CD4-positive, alpha-beta T cell treated with Interleukin-6 at 100 ng/mL for 8 hours (primary cell): ENCODE results near the gene MAML3.

ENCODE experiments used
- DNase-seq: peaks from one replicate; pipeline ENCODE4 v3.0.0-alpha.2; 2020; ENCODE audit warnings: mixed read lengths, low spot score

Gene MAML3

GRCh38 chr4:139808808-139809756 is 344.9 kb downstream of the MAML3 start:
- DNase-seq, result no peak

GRCh38 chr4:139808381-139808807 is 345.6 kb downstream of the MAML3 start:
- no peak for DNase-seq

- no peak for DNase-seq
These were observed 346.5 kb downstream of the MAML3 start for GRCh38 chr4:139807483-139807882.

- DNase-seq, result no peak
These were observed 347.1 kb downstream of the MAML3 start for GRCh38 chr4:139806929-139807328.

- no peak for DNase-seq
These were observed 351.1 kb downstream of the MAML3 start for GRCh38 chr4:139802931-139803330.

- no peak for DNase-seq
These were observed 351.5 kb downstream of the MAML3 start for GRCh38 chr4:139802488-139802887.

- DNase-seq, result no peak
These were observed 352.1 kb downstream of the MAML3 start for GRCh38 chr4:139801895-139802294.

- no peak for DNase-seq
These were observed 353.9 kb downstream of the MAML3 start for GRCh38 chr4:139800082-139800481.

- DNase-seq, result no peak
These were observed 354.4 kb downstream of the MAML3 start for GRCh38 chr4:139799615-139800014.

GRCh38 chr4:139798456-139798855 is 355.5 kb downstream of the MAML3 start:
- DNase-seq, result no peak

- DNase-seq, result no peak
These were observed 356.7 kb downstream of the MAML3 start for GRCh38 chr4:139797287-139797686.

- no peak for DNase-seq
These were observed 358.3 kb downstream of the MAML3 start for GRCh38 chr4:139795527-139796314.

GRCh38 chr4:139794158-139794954 is 359.6 kb downstream of the MAML3 start:
- DNase-seq, result no peak

GRCh38 chr4:139791681-139792080 is 362.3 kb downstream of the MAML3 start:
- DNase-seq, result no peak

- no peak for DNase-seq
These were observed 363.7 kb downstream of the MAML3 start for GRCh38 chr4:139790291-139790690.

- DNase-seq, result no peak
These were observed 364.8 kb downstream of the MAML3 start for GRCh38 chr4:139789096-139789654.

GRCh38 chr4:139786494-139787354 is 367.3 kb downstream of the MAML3 start:
- no peak for DNase-seq

GRCh38 chr4:139785356-139785755 is 368.6 kb downstream of the MAML3 start:
- DNase-seq, result no peak

- no peak for DNase-seq
These were observed 370.1 kb downstream of the MAML3 start for GRCh38 chr4:139783741-139784484.

GRCh38 chr4:139782926-139783522 is 371.0 kb downstream of the MAML3 start:
- DNase-seq, result no peak
